B cell (primary cell): ENCODE data around the gene KIAA1210. TPM values are rescaled to one million over a fixed set of nuclear protein-coding genes. Genes with fewer than 3 reads are reported as not detected.

Source experiments
- ATAC-seq: fragments of 200-7000 bp; cut with Tn5 transposase; one replicate; pipeline ENCODE4 v1.10.0; 2021; ENCODE audit warnings: low read depth, mild to moderate bottlenecking, moderate number of reproducible peaks, moderate library complexity
- CTCF ChIA-PET: fragments of 350-600 bp; sonication (Branson Sonifier 250); formaldehyde crosslinking; loops from one replicate; lab custom pipeline; 2021; ENCODE audit warnings: antibody characterized with exemption, inconsistent platforms; lab: Charles Lee
- POLR2A ChIA-PET: fragments of 350-600 bp; sonication (Branson Sonifier 250); formaldehyde crosslinking; loops from one replicate; lab custom pipeline; 2021; ENCODE audit warnings: antibody characterized with exemption; lab: Charles Lee
- DNase-seq: peaks from one replicate; pipeline ENCODE4 v3.0.0; 2013
- H2AFZ ChIP-seq: 2 replicates; pipeline ENCODE4 v1.6.1; 2012; ENCODE audit warnings: mild to moderate bottlenecking, low read depth, low read length; ENCODE audit not compliant: insufficient read depth, poor library complexity, severe bottlenecking
- H3K27ac ChIP-seq, 2 donors: 1 replicate in 1 of 2; 2 replicates in 1 of 2; pipeline ENCODE4 v1.5.1; 2012 to 2013; ENCODE audit warnings: low read length in 2 of 2, mild to moderate bottlenecking in 2 of 2, moderate library complexity in 1 of 2
- H3K27me3 ChIP-seq, 4 experiments: fragments of 200-600 bp in 1 of 4; sonication (generic) in 1 of 4; replicated peaks in 1 of 4; 1 replicate in 2 of 4; 2 replicates in 2 of 4; pipeline versions ENCODE4 v1.6.1 to v1.7.0; 2013 to 2016; ENCODE audit warnings: low read length in 3 of 4, mild to moderate bottlenecking in 2 of 4, mixed read lengths in 1 of 4, moderate library complexity in 1 of 4; ENCODE audit not compliant: insufficient read depth in 4 of 4, control insufficient read depth in 3 of 4; ENCODE audit errors: control extremely low read depth in 1 of 4
- H3K36me3 ChIP-seq, 2 experiments: replicated peaks in 1 of 2; 1 replicate in 1 of 2; 2 replicates in 1 of 2; pipeline versions ENCODE4 v1.6.1 to v1.7.1; 2013; ENCODE audit warnings: low read length in 1 of 2; ENCODE audit not compliant: insufficient read depth in 2 of 2, control insufficient read depth in 1 of 2; ENCODE audit errors: control extremely low read depth in 1 of 2, extremely low read depth in 1 of 2
- H3K4me1 ChIP-seq, 2 donors: fragments of 200-600 bp in 1 of 2; sonication (generic) in 1 of 2; 1 replicate in 1 of 2; 2 replicates in 1 of 2; pipeline versions ENCODE4 v1.5.1 to v1.6.1; 2013 to 2017; ENCODE audit warnings: low read length in 2 of 2; ENCODE audit not compliant: control insufficient read depth in 2 of 2, insufficient read depth in 2 of 2
- H3K4me2 ChIP-seq: replicated peaks from 2 replicates; pipeline ENCODE3; 2012; ENCODE audit warnings: mild to moderate bottlenecking, low read depth, low read length; ENCODE audit not compliant: poor library complexity, severe bottlenecking
- H3K4me3 ChIP-seq, 5 experiments: fragments of 200-600 bp in 1 of 5; sonication (generic) in 1 of 5; 1 replicate in 3 of 5; 2 replicates in 2 of 5; pipeline versions ENCODE4 v1.5.1 to v1.7.0; 2011 to 2016; ENCODE audit warnings: low read length in 4 of 5, mild to moderate bottlenecking in 4 of 5, low read depth in 2 of 5, control low read depth in 1 of 5, moderate library complexity in 1 of 5; ENCODE audit not compliant: insufficient read depth in 1 of 5; ENCODE audit errors: control extremely low read depth in 1 of 5, extremely low read depth in 1 of 5
- H3K79me2 ChIP-seq: fragments of 200-600 bp; sonication (generic); one replicate; pipeline ENCODE4 v1.6.0; 2016; ENCODE audit warnings: low read length; ENCODE audit not compliant: control insufficient read depth, insufficient read depth
- H3K9ac ChIP-seq: fragments of 200-600 bp; sonication (generic); 2 replicates; pipeline ENCODE4 v1.6.1; 2017; ENCODE audit warnings: mild to moderate bottlenecking, low read length, moderate library complexity
- H3K9me3 ChIP-seq, 3 donors: one replicate each; pipeline versions ENCODE4 v1.6.1 to v1.7.1; 2013; ENCODE audit warnings: low read length in 2 of 3; ENCODE audit not compliant: control insufficient read depth in 2 of 3, insufficient read depth in 1 of 3; ENCODE audit errors: control extremely low read depth in 1 of 3
- H4K20me1 ChIP-seq: 2 replicates; pipeline ENCODE4 v1.6.0; 2012; ENCODE audit warnings: mild to moderate bottlenecking, low read length; ENCODE audit not compliant: insufficient read depth, control insufficient read depth, poor library complexity, severe bottlenecking
- H3K27ac Mint-ChIP-seq: one replicate; pipeline ENCODE4 v1.8.0; 2021; ENCODE audit warnings: mixed read lengths
- H3K27me3 Mint-ChIP-seq: one replicate; pipeline ENCODE4 v1.8.0; 2021; ENCODE audit warnings: mixed read lengths
- H3K4me1 Mint-ChIP-seq: one replicate; pipeline ENCODE4 v1.8.0; 2021; ENCODE audit warnings: mixed read lengths
- H3K4me3 Mint-ChIP-seq: one replicate; pipeline ENCODE4 v1.8.0; 2021; ENCODE audit warnings: mixed read lengths
- H3K9me3 Mint-ChIP-seq: one replicate; pipeline ENCODE4 v1.8.0; 2022; ENCODE audit warnings: mixed read lengths; ENCODE audit not compliant: insufficient read depth
- CTCF ChIP-seq: fragments of 200-600 bp; IDR thresholded peaks from one replicate; pipeline ENCODE4 v1.8.0; 2022; ENCODE audit warnings: antibody characterized with exemption, mild to moderate bottlenecking
- EZH2 ChIP-seq: IDR thresholded peaks from 2 replicates; pipeline ENCODE4 v1.6.1; 2012; ENCODE audit warnings: borderline replicate concordance, low read depth, mild to moderate bottlenecking, moderate library complexity, low read length; ENCODE audit not compliant: insufficient read depth, poor library complexity, severe bottlenecking
- WGBS: methylation state at CpG from one replicate; pipeline ENCODE4 v1.1.5; 2013; ENCODE audit warnings: missing lambda C conversion rate; ENCODE audit not compliant: insufficient coverage; 5-methylcytosine and 5-hydroxymethylcytosine counted together
- intact Hi-C: fragments of 100-400 bp; cut with micrococcal nuclease; formaldehyde crosslinking; loops from one replicate; pipeline ENCODE4 v1.10.0; 2022
- polyA plus RNA-seq: library from polyadenylated mRNA; depleted of rRNA; stranded (reverse); fragments of >200 nt; gene quantifications from 2 replicates; pipeline ENCODE4 v1.2.3, GENCODE V29; 2012
- total RNA-seq, 2 donors: library from RNA; stranded (reverse); fragments of 120-200 nt in 1 of 2; gene quantifications; 1 replicate in 1 of 2; 2 replicates in 1 of 2; pipeline versions ENCODE4 v1.2.3 to v1.2.4, GENCODE V29; 2013 to 2022

Gene KIAA1210
- total and polyA plus RNA-seq, 2 donors (not counting 1 experiment from before 2014, with no cell fraction given) = not detected

GRCh38 chrX:119082278-119082677, 45.3 kb downstream of the KIAA1210 start:
- DNase-seq (no peak), ATAC-seq (no peak)
- no peak overlapping the region for H3K9ac ChIP-seq
- no peak overlapping the region for H3K4me3 ChIP-seq
- no peaks in the 10 kb centered on the region for H3K4me1 Mint-ChIP-seq
- H3K27ac Mint-ChIP-seq = no peak overlapping the region
- H3K9me3 ChIP-seq = no peaks in the 10 kb centered on the region
- no peaks in the 10 kb centered on the region for H3K9me3 Mint-ChIP-seq
- peaks cover 16% of the 10 kb centered on the region for H3K27me3 Mint-ChIP-seq
- no peaks in the 10 kb centered on the region for H3K79me2 ChIP-seq
- no peak overlapping the region for H3K27ac ChIP-seq
- no peaks in the 10 kb centered on the region for H4K20me1 ChIP-seq
- H3K36me3 ChIP-seq = no peaks in the 10 kb centered on the region
- no peak overlapping the region for H3K4me3 Mint-ChIP-seq
- TF ChIP-seq CTCF (no peak), EZH2 (no peak)
- H3K4me2 ChIP-seq = no peak overlapping the region
- POLR2A ChIA-PET = no interaction called here
- H2AFZ ChIP-seq = no peak overlapping the region
- CTCF ChIA-PET = no interaction called here
- no peaks in the 10 kb centered on the region for H3K27me3 ChIP-seq
- no peaks in the 10 kb centered on the region for H3K4me1 ChIP-seq
- WGBS = no CpG with 5 or more reads among the region's 1 CpG
- intact Hi-C loops = no loop called here

GRCh38 chrX:119075270-119076025, 52.2 kb downstream of the KIAA1210 start:
- H3K27ac ChIP-seq = no peak overlapping the region
- no CpG with 5 or more reads among the region's 3 CpGs for WGBS
- ChIA-PET POLR2A (interaction anchor here (0.6 kb wide), 2 partner anchors 174 to 231 kb away, joined by 4 to 10 read pairs; no protein-coding TSS in a partner anchor), CTCF (interaction anchor here (0.6 to 0.7 kb wide), 2 partner anchors 18 to 68 kb away, joined by 3 read pairs; no protein-coding TSS in a partner anchor)
- Mint-ChIP-seq H3K4me1 (peaks cover 14% of the 10 kb centered on the region), H3K27ac (no peak overlapping the region), H3K27me3 (peaks cover 15% of the 10 kb centered on the region), H3K4me3 (no peak overlapping the region), H3K9me3 (no peaks in the 10 kb centered on the region)
- H3K79me2 ChIP-seq = no peaks in the 10 kb centered on the region
- peaks cover 11 to 15% of the 10 kb centered on the region in 2 donors for H3K4me1 ChIP-seq
- DNase-seq (no peak), ATAC-seq (no peak)
- H3K9me3 ChIP-seq = no peaks in the 10 kb centered on the region
- H3K9ac ChIP-seq = no peak overlapping the region
- H3K36me3 ChIP-seq = no peaks in the 10 kb centered on the region
- no peak overlapping the region for H2AFZ ChIP-seq
- intact Hi-C loops = no loop called here
- H3K4me3 ChIP-seq = no peak overlapping the region
- TF ChIP-seq EZH2 (no peak), CTCF (no peak)
- no peak overlapping the region for H3K4me2 ChIP-seq
- no peaks in the 10 kb centered on the region for H3K27me3 ChIP-seq
- H4K20me1 ChIP-seq = no peaks in the 10 kb centered on the region
